ENCODE data around the gene RNF151.

The RNF151 gene

GRCh38 chr16:1993731-1994131 lies 27.1 kb downstream of the RNF151 start:
- DNase-seq, result no peak

- DNase-seq, result no peak
These were observed 31.1 kb downstream of the RNF151 start for GRCh38 chr16:1997494-1998359.

- DNase-seq, result no peak
These were observed 31.7 kb downstream of the RNF151 start for GRCh38 chr16:1998360-1998835.

GRCh38 chr16:1998852-1999801 lies 32.5 kb downstream of the RNF151 start:
- DNase-seq, result no peak

GRCh38 chr16:1999866-2000514 lies 33.3 kb downstream of the RNF151 start:
- no peak for DNase-seq

- no peak for DNase-seq
These were observed 34.4 kb downstream of the RNF151 start for GRCh38 chr16:2001035-2001434.

- no peak for DNase-seq
These were observed 35.0 kb downstream of the RNF151 start for GRCh38 chr16:2001456-2002355.

GRCh38 chr16:2002406-2003230 lies 36.0 kb downstream of the RNF151 start:
- no peak for DNase-seq

GRCh38 chr16:2003231-2003826 lies 36.7 kb downstream of the RNF151 start:
- no peak for DNase-seq

GRCh38 chr16:2003827-2004641 lies 37.4 kb downstream of the RNF151 start:
- DNase-seq, result peak; percentile 86

GRCh38 chr16:2004795-2005517 lies 38.3 kb downstream of the RNF151 start:
- no peak for DNase-seq

- no peak for DNase-seq
These were observed 39.0 kb downstream of the RNF151 start for GRCh38 chr16:2005646-2006045.

- no peak for DNase-seq
These were observed 39.7 kb downstream of the RNF151 start for GRCh38 chr16:2006317-2006716.

- DNase-seq, result no peak
These were observed 40.6 kb downstream of the RNF151 start for GRCh38 chr16:2007081-2007836.

GRCh38 chr16:2008009-2008526 lies 41.4 kb downstream of the RNF151 start:
- no peak for DNase-seq

- no peak for DNase-seq
These were observed 42.0 kb downstream of the RNF151 start for GRCh38 chr16:2008631-2009163.

GRCh38 chr16:2009164-2009711 lies 42.6 kb downstream of the RNF151 start:
- no peak for DNase-seq

Data from NCI-H524 treated with DMSO at 0.1 percent for 48 hours (cell line).